ENCODE data around the gene SEZ6L. TPM values are rescaled to one million over a fixed set of nuclear protein-coding genes. Genes with fewer than 3 reads are reported as not detected.

Gene SEZ6L
- total RNA-seq, 1 experiment from 2014 or later, result not detected

DNA sequence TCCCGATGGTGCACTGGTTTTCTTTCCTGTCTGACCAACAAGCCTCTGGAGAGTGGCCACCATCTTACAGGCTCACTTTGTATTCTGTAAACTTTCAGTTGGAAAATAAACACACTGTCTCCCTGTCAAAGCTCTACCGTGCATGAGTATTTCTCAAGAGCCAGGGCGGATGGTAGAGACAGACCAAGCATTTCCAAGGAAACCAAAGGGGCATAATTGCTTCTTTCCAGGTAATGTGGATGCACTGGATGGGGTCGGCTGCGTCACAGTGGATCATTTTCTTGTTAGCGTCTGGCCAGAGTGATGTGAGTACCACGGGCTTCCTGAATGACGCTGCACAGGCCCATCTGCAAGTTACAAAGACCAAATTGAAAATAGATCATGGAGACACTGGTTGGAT, 5.1 kb upstream of the SEZ6L start:
- no peak overlapping the region for H3K4me3 ChIP-seq (replicated peaks in 1 of 2; ENCODE audit: low read depth in 1 of 2, low read length in 2 of 2)
- ChIA-PET RAD21 (ENCODE audit: low non-redundant PET in 1 of 2, low total read pairs in 2 of 2, uncharacterized antibody in 2 of 2, unreplicated experiment in 2 of 2) (no interaction called here), POLR2A (no interaction called here), CTCF (no interaction called here)
- H3K4me2 ChIP-seq (ENCODE audit: low read length), result no peak overlapping the region
- DNase-seq (ENCODE audit: low read depth, low spot score), result no peak
- H2AFZ ChIP-seq (ENCODE audit: low read depth, low read length, poor library complexity, severe bottlenecking), result no peak overlapping the region
- no peak for ATAC-seq
- BruUV-seq (replicated peaks), result no TSS peak
- no peaks in the 10 kb centered on the region for H3K36me3 ChIP-seq (ENCODE audit: control insufficient read depth in 1 of 2, insufficient read depth in 2 of 2, low read length in 2 of 2)
- TF ChIP-seq TCF7L2 (IDR thresholded peaks at IDR 0.05; ENCODE audit: borderline replicate concordance, extremely low read depth, insufficient read depth, insufficient read length), result no peak
- TF ChIP-seq EZH2phosphoT487 (IDR thresholded peaks at IDR 0.05; ENCODE audit: borderline replicate concordance), result no peak
- H3K79me2 ChIP-seq (ENCODE audit: insufficient read depth, low read length), result no peaks in the 10 kb centered on the region
- no peaks in the 10 kb centered on the region for H4K20me1 ChIP-seq (ENCODE audit: insufficient read depth)
- no peaks in the 10 kb centered on the region for H3K9me3 ChIP-seq (ENCODE audit: control insufficient read depth in 1 of 2, insufficient read depth in 1 of 2, low read depth in 1 of 2, low read length in 2 of 2)
- H3K4me1 ChIP-seq (ENCODE audit: control insufficient read depth in 1 of 2, insufficient read depth in 2 of 2, low read length in 2 of 2), result no peaks in the 10 kb centered on the region
- H3K9me2 ChIP-seq (ENCODE audit: insufficient read depth), result no peaks in the 10 kb centered on the region
- intact Hi-C loops (cut with micrococcal nuclease), result no loop called here
- peaks cover 56% of the 10 kb centered on the region for H3K27me3 ChIP-seq (ENCODE audit: insufficient read depth, low read length)
- no peak overlapping the region for H3K9ac ChIP-seq (ENCODE audit: low read length)
- H3K27ac ChIP-seq (ENCODE audit: low read depth, low read length), result no peak overlapping the region

- H3K9me3 ChIP-seq (ENCODE audit: control insufficient read depth in 1 of 2, insufficient read depth in 1 of 2, low read depth in 1 of 2, low read length in 2 of 2), result no peaks in the 10 kb centered on the region
- H3K79me2 ChIP-seq (ENCODE audit: insufficient read depth, low read length), result no peaks in the 10 kb centered on the region
- no peak overlapping the region for H3K27ac ChIP-seq (ENCODE audit: low read depth, low read length)
- H3K9ac ChIP-seq (ENCODE audit: low read length), result no peak overlapping the region
- RAD21 ChIA-PET (ENCODE audit: low non-redundant PET in 1 of 2, low total read pairs in 2 of 2, uncharacterized antibody in 2 of 2, unreplicated experiment in 2 of 2), result no interaction called here
- no peak overlapping the region for H3K4me3 ChIP-seq (replicated peaks in 1 of 2; ENCODE audit: low read depth in 1 of 2, low read length in 2 of 2)
- no peak overlapping the region for H2AFZ ChIP-seq (ENCODE audit: low read depth, low read length, poor library complexity, severe bottlenecking)
- POLR2A ChIA-PET, result no interaction called here
- no peaks in the 10 kb centered on the region for H3K4me1 ChIP-seq (ENCODE audit: control insufficient read depth in 1 of 2, insufficient read depth in 2 of 2, low read length in 2 of 2)
- ATAC-seq (no peak), DNase-seq (ENCODE audit: low read depth, low spot score) (no peak)
- peaks cover 19% of the 10 kb centered on the region; the same call in 1 of the 2 replicates for H3K27me3 ChIP-seq (ENCODE audit: insufficient read depth, low read length)
- TF ChIP-seq POLR2A (IDR thresholded peaks at IDR 0.05; ENCODE audit: borderline replicate concordance, extremely low read depth, insufficient read depth, insufficient read length) (no peak), SP1 (IDR thresholded peaks at IDR 0.05; ENCODE audit: low read depth) (no peak), YY1 (IDR thresholded peaks at IDR 0.05; ENCODE audit: extremely low read depth, insufficient replicate concordance, low read depth, low read length) (no peak), SRF (IDR thresholded peaks at IDR 0.05; ENCODE audit: low read depth) (no peak), POLR2AphosphoS5 (IDR thresholded peaks at IDR 0.05; ENCODE audit: low read depth, low read length) (no peak), EZH2phosphoT487 (IDR thresholded peaks at IDR 0.05; ENCODE audit: borderline replicate concordance) (no peak), TCF7L2 (IDR thresholded peaks at IDR 0.05; ENCODE audit: borderline replicate concordance, extremely low read depth, insufficient read depth, insufficient read length) (no peak), SIN3A (IDR thresholded peaks at IDR 0.05; ENCODE audit: low read depth) (no peak), CEBPB (IDR thresholded peaks at IDR 0.05; ENCODE audit: low read depth) (no peak), RAD21 (IDR thresholded peaks at IDR 0.05; ENCODE audit: low read depth) (no peak), ELF1 (IDR thresholded peaks at IDR 0.05; ENCODE audit: borderline replicate concordance, low read depth) (no peak), CTCF (IDR thresholded peaks at IDR 0.05 in 2 of 3, conservative IDR thresholded peaks at IDR 0.05 in 1 of 3; ENCODE audit: borderline replicate concordance in 1 of 3, insufficient read depth in 1 of 3, low read depth in 2 of 3, low read length in 2 of 3) (no peak)
- no peak overlapping the region for H3K4me2 ChIP-seq (ENCODE audit: low read length)
- BruUV-seq (replicated peaks), result no TSS peak
- no peaks in the 10 kb centered on the region for H3K9me2 ChIP-seq (ENCODE audit: insufficient read depth)
- intact Hi-C loops (cut with micrococcal nuclease), result no loop called here
- H4K20me1 ChIP-seq (ENCODE audit: insufficient read depth), result no peaks in the 10 kb centered on the region
- CTCF ChIA-PET, result no interaction called here
- H3K36me3 ChIP-seq (ENCODE audit: control insufficient read depth in 1 of 2, insufficient read depth in 2 of 2, low read length in 2 of 2), result no peaks in the 10 kb centered on the region
These were observed 871 bp upstream of the SEZ6L start for GRCh38 chr22:26168330-26168851.

Data from HCT116 (cell line).